CD4-positive, alpha-beta T cell (primary cell): ENCODE results near the gene ATOX1. TPM values are rescaled to one million over a fixed set of nuclear protein-coding genes. Genes with fewer than 3 reads are reported as not detected.

ENCODE experiments used
- ATAC-seq: fragments of 200-7000 bp; cut with Tn5 transposase; one replicate; pipeline ENCODE4 v1.10.0; 2022; ENCODE audit warnings: mild to moderate bottlenecking; ENCODE audit not compliant: poor library complexity
- CTCF ChIA-PET: fragments of 350-600 bp; sonication (Branson Sonifier 250); formaldehyde crosslinking; loops from one replicate; lab custom pipeline; 2021; ENCODE audit warnings: antibody characterized with exemption, inconsistent platforms; lab: Charles Lee
- POLR2A ChIA-PET: fragments of 350-600 bp; sonication (Branson Sonifier 250); formaldehyde crosslinking; loops from one replicate; lab custom pipeline; 2021; ENCODE audit warnings: antibody characterized with exemption, inconsistent platforms; lab: Charles Lee
- DNase-seq, 14 experiments: peaks; one replicate each; pipeline ENCODE4 v3.0.0-alpha.2; 2013 to 2020; ENCODE audit warnings: mixed read lengths in 2 of 14
- H3K27ac ChIP-seq, 2 donors: one replicate each; pipeline versions ENCODE4 v1.5.1 to v1.7.0; 2013; ENCODE audit warnings: low read length in 2 of 2, low read depth in 1 of 2, mild to moderate bottlenecking in 1 of 2
- H3K27me3 ChIP-seq, 2 experiments: 1 replicate in 1 of 2; 2 replicates in 1 of 2; pipeline versions ENCODE4 v1.6.1 to v1.7.0; 2013; ENCODE audit warnings: low read length in 2 of 2, control low read depth in 1 of 2, mild to moderate bottlenecking in 1 of 2, moderate library complexity in 1 of 2; ENCODE audit not compliant: insufficient read depth in 2 of 2, control insufficient read depth in 1 of 2
- H3K36me3 ChIP-seq: one replicate; pipeline ENCODE4 v1.6.1; 2013; ENCODE audit warnings: low read length, control low read depth; ENCODE audit not compliant: insufficient read depth
- H3K4me1 ChIP-seq: one replicate; pipeline ENCODE4 v1.6.1; 2013; ENCODE audit warnings: low read length, control low read depth; ENCODE audit not compliant: insufficient read depth
- H3K4me3 ChIP-seq: one replicate; pipeline ENCODE4 v1.5.1; 2013; ENCODE audit warnings: mild to moderate bottlenecking, low read length, moderate library complexity
- H3K9me3 ChIP-seq, 2 experiments: 1 replicate in 1 of 2; 2 replicates in 1 of 2; pipeline versions ENCODE4 v1.6.1 to v1.7.0; 2013; ENCODE audit warnings: low read length in 2 of 2, mild to moderate bottlenecking in 2 of 2, control low read depth in 1 of 2, moderate library complexity in 1 of 2; ENCODE audit not compliant: control insufficient read depth in 1 of 2, insufficient read depth in 1 of 2
- H3K27ac Mint-ChIP-seq: one replicate; pipeline ENCODE4 v1.8.0; 2020; ENCODE audit warnings: mixed read lengths
- H3K27me3 Mint-ChIP-seq: one replicate; pipeline ENCODE4 v1.8.0; 2021; ENCODE audit warnings: mixed read lengths
- H3K36me3 Mint-ChIP-seq: one replicate; pipeline ENCODE4 v1.8.0; 2021; ENCODE audit warnings: low read depth, mixed read lengths
- H3K4me1 Mint-ChIP-seq: one replicate; pipeline ENCODE4 v1.8.0; 2021; ENCODE audit warnings: low read depth, mixed read lengths
- H3K4me3 Mint-ChIP-seq: one replicate; pipeline ENCODE4 v1.8.0; 2020; ENCODE audit warnings: mild to moderate bottlenecking, mixed read lengths
- H3K9me3 Mint-ChIP-seq: one replicate; pipeline ENCODE4 v1.8.0; 2020; ENCODE audit warnings: mixed read lengths
- intact Hi-C, 2 experiments: fragments of 100-400 bp; cut with DNase I in 1 of 2; cut with micrococcal nuclease in 1 of 2; formaldehyde crosslinking; loops; one replicate each; pipeline versions ENCODE4 v1.15.1 to v1.9.0; 2023 to 2025; cut with DNase I, micrococcal nuclease
- total RNA-seq, 174 experiments: library from RNA in 2 of 174; stranded (reverse) in 2 of 174; gene quantifications; one replicate each; pipeline ENCODE4 v1.2.3 and lab custom pipeline; 2021 to 2026
- TF ChIP-seq, protein P1 (sequence below): fragments of 200-600 bp; IDR thresholded peaks from one replicate; pipeline ENCODE4 v1.8.0; 2022; ENCODE audit warnings: antibody characterized with exemption, mild to moderate bottlenecking

The ATOX1 gene
- total RNA-seq, 2 experiments from 2014 or later: 11.2 to 13.3 TPM

DNA sequence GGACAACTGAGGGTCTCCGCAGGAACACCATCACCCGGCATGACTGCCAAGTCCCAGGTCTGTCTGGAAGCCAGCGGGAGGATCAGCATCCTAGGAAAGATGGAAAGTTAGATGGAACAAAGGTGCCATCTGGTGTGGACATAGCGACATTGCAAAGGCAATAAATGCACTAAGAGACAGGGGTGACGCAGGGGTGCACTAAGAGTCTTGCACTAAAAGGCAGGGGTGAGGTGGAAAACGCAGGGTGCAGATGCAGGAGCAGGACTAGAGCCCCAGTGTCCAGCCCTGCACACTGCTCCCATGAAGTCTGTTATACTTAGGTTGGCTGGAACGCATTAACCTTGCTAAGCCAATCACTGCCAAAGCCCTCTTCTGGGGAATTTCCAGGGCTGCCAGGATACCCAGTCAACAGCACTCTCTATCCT lies 15.5 kb downstream of the ATOX1 start:
- H3K4me3 ChIP-seq: no peak overlapping the region
- peaks cover 42% of the 10 kb centered on the region for H3K36me3 Mint-ChIP-seq
- no peaks in the 10 kb centered on the region for H3K9me3 ChIP-seq
- H3K36me3 ChIP-seq: peaks cover 27% of the 10 kb centered on the region
- H3K4me1 ChIP-seq: peaks cover 33% of the 10 kb centered on the region
- DNase-seq (no peak), ATAC-seq (no peak)
- H3K27ac ChIP-seq: no peak overlapping the region
- intact Hi-C loops: loop anchor here in 1 of 2 experiments (1.0 to 10.0 kb wide), 3 partner anchors 84 to 296 kb away; partner anchors contain the start of gene SLC36A1
- H3K9me3 Mint-ChIP-seq: no peaks in the 10 kb centered on the region
- H3K27me3 ChIP-seq: no peaks in the 10 kb centered on the region
- no peak overlapping the region for H3K4me3 Mint-ChIP-seq
- H3K27ac Mint-ChIP-seq: peak overlapping the region; percentile 5
- TF ChIP-seq, protein P1, sequence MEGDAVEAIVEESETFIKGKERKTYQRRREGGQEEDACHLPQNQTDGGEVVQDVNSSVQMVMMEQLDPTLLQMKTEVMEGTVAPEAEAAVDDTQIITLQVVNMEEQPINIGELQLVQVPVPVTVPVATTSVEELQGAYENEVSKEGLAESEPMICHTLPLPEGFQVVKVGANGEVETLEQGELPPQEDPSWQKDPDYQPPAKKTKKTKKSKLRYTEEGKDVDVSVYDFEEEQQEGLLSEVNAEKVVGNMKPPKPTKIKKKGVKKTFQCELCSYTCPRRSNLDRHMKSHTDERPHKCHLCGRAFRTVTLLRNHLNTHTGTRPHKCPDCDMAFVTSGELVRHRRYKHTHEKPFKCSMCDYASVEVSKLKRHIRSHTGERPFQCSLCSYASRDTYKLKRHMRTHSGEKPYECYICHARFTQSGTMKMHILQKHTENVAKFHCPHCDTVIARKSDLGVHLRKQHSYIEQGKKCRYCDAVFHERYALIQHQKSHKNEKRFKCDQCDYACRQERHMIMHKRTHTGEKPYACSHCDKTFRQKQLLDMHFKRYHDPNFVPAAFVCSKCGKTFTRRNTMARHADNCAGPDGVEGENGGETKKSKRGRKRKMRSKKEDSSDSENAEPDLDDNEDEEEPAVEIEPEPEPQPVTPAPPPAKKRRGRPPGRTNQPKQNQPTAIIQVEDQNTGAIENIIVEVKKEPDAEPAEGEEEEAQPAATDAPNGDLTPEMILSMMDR: no peak
- no peaks in the 10 kb centered on the region for H3K27me3 Mint-ChIP-seq
- ChIA-PET CTCF (interaction anchor here (0.5 kb wide), 1 partner anchor 1427 kb away, joined by 3 read pairs; no protein-coding TSS in a partner anchor), POLR2A (no interaction called here)
- peaks cover 34% of the 10 kb centered on the region for H3K4me1 Mint-ChIP-seq

DNA sequence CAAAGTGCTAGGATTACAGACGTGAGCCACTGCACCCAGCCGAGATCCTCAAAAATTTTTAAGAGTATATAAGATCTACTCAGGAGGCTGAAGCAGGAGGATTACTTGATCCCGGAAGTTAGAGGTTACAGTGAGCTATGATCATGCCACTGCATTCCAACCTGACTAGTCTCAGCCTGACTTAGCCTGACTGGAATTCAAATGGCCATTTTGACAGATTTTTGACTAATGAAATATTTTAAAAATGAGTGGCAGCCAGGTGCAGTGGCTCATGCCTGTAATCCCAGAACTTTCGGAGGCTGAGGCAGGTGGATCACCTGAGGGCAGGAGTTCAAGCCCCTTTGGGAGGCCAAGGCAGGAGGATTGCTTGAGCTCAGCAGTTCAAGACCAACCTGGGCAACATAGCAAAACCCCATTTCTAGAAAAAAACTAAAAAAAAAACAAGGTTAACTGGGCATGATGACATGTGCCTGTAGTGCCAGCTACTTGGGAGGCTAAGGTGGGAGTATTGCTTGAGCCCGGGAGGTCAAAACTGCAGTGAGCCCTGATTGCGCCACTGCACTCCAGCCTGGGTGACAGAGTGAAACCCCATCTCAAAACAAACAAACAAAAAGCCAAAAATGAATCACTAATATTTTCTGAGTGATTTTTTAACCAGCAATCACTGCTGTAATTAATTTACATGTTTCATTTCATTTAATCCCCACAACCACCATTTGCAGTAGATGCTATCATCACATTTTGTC lies 16.6 kb downstream of the ATOX1 start:
- no peak overlapping the region for H3K27ac ChIP-seq
- Mint-ChIP-seq H3K36me3 (peaks cover 49% of the 10 kb centered on the region), H3K4me3 (no peak overlapping the region), H3K4me1 (peaks cover 29% of the 10 kb centered on the region), H3K27me3 (no peaks in the 10 kb centered on the region), H3K9me3 (no peaks in the 10 kb centered on the region), H3K27ac (no peak overlapping the region)
- no peak overlapping the region for H3K4me3 ChIP-seq
- TF ChIP-seq, protein P1: no peak
- POLR2A ChIA-PET: interaction anchor here (0.6 to 1.1 kb wide), 3 partner anchors 17 to 401 kb away, joined by 3 to 4 read pairs (median 4); partner anchors contain the start of gene ATOX1
- no peak for DNase-seq
- ATAC-seq: no peak
- peaks cover 31% of the 10 kb centered on the region for H3K4me1 ChIP-seq
- no peaks in the 10 kb centered on the region for H3K27me3 ChIP-seq
- no peaks in the 10 kb centered on the region for H3K9me3 ChIP-seq
- intact Hi-C loops: loop anchor here (1.0 to 10.0 kb wide), 4 partner anchors 83 to 295 kb away; partner anchors contain the start of gene SLC36A1 (in 1 of the 2)
- H3K36me3 ChIP-seq: peaks cover 32% of the 10 kb centered on the region
- CTCF ChIA-PET: no interaction called here

DNA sequence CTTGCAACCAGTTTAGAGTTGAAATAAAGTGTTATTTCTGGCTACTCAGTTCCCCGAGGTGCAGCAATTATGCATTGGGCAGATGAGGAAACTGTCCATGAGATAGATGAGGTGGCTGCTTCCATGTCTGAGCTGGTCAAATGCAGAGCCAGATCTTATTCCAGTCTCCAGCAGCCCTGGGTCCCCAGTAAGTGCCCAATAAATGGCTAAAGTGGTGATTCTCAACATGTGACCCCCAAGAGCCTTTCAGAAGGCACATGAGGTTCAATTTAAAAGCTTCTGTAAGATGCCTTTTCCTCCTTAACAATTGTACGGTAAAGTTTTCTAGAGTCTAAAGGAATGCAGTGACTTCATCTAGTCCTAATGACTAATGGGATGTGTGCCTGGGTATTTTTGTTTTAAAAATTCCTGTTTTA lies 17.5 kb downstream of the ATOX1 start:
- H3K4me3 Mint-ChIP-seq: no peak overlapping the region
- CTCF ChIA-PET: interaction anchor here (0.9 to 1.8 kb wide), 2 partner anchors 30 to 82 kb away, joined by 5 to 9 read pairs; partner anchors contain the start of gene G3BP1

More for the DNA sequence above, 17.5 kb downstream of the ATOX1 start:
- Histone ChIP-seq H3K4me1 (peaks cover 22% of the 10 kb centered on the region), H3K27ac (no peak overlapping the region), H3K27me3 (no peaks in the 10 kb centered on the region), H3K36me3 (peaks cover 29% of the 10 kb centered on the region), H3K9me3 (no peaks in the 10 kb centered on the region), H3K4me3 (no peak overlapping the region)
- H3K4me1 Mint-ChIP-seq: peaks cover 20% of the 10 kb centered on the region
- ATAC-seq: no peak
- TF ChIP-seq, protein P1: no peak
- DNase-seq: no peak
- H3K27me3 Mint-ChIP-seq: no peaks in the 10 kb centered on the region
- POLR2A ChIA-PET: interaction anchor here (1.0 to 1.1 kb wide), 2 partner anchors 18 to 30 kb away, joined by 4 read pairs; partner anchors contain the start of gene ATOX1
- peaks cover 52% of the 10 kb centered on the region for H3K36me3 Mint-ChIP-seq
- intact Hi-C loops: loop anchor here (2.0 to 10.0 kb wide), 3 partner anchors 82 to 294 kb away; partner anchors contain the start of gene SLC36A1 (in 1 of the 2)
- no peak overlapping the region for H3K27ac Mint-ChIP-seq
- no peaks in the 10 kb centered on the region for H3K9me3 Mint-ChIP-seq
